ENCODE data around the gene TMEFF1. TPM values are rescaled to one million over a fixed set of nuclear protein-coding genes. Genes with fewer than 3 reads are reported as not detected.
"Not testable (repeated sequence)": the region's sequence is repeated elsewhere in the genome, so short reads cannot be mapped to it uniquely, and the experiment has no call there.

Gene TMEFF1
- total RNA-seq, 2 donors from 2014 or later, result not detected

DNA sequence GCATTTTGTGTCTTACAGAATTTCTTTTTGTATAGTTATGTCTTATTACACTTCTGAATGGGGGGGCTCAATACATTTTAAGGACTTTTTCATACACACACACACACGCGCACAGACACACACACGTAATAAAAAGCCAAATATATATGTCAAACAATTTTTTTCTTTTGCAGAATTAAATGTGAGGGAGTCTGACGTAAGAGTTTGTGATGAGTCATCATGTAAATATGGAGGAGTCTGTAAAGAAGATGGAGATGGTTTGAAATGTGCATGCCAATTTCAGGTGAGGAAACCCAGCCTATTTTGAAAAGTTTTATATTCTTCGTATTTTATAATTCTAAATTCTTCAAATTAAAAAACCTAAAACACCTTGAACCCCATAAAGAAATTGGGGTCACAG is 25.6 kb downstream of the TMEFF1 start:
- WGBS, 2 donors, result 90 to 91% methylated on average over 5 of the region's 5 CpGs
- TF ChIP-seq, protein P1, sequence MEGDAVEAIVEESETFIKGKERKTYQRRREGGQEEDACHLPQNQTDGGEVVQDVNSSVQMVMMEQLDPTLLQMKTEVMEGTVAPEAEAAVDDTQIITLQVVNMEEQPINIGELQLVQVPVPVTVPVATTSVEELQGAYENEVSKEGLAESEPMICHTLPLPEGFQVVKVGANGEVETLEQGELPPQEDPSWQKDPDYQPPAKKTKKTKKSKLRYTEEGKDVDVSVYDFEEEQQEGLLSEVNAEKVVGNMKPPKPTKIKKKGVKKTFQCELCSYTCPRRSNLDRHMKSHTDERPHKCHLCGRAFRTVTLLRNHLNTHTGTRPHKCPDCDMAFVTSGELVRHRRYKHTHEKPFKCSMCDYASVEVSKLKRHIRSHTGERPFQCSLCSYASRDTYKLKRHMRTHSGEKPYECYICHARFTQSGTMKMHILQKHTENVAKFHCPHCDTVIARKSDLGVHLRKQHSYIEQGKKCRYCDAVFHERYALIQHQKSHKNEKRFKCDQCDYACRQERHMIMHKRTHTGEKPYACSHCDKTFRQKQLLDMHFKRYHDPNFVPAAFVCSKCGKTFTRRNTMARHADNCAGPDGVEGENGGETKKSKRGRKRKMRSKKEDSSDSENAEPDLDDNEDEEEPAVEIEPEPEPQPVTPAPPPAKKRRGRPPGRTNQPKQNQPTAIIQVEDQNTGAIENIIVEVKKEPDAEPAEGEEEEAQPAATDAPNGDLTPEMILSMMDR (IDR thresholded peaks at IDR 0.05), result no peak
- no peak for TF ChIP-seq POLR2A (IDR thresholded peaks at IDR 0.05)
- intact Hi-C loops (cut with DNase I), result no loop called here
- H3K4me3 ChIP-seq, result no peak overlapping the region
- ATAC-seq (no peak), DNase-seq (no peak)
- no peaks in the 10 kb centered on the region for H3K27me3 ChIP-seq
- H3K36me3 ChIP-seq (replicated peaks in 1 of 2; ENCODE audit: insufficient read depth in 1 of 2, low read depth in 2 of 2), result no peaks in the 10 kb centered on the region
- no peak overlapping the region for H3K27ac ChIP-seq
- no peaks in the 10 kb centered on the region for H3K4me1 ChIP-seq
- no peaks in the 10 kb centered on the region for H3K9me3 ChIP-seq

DNA sequence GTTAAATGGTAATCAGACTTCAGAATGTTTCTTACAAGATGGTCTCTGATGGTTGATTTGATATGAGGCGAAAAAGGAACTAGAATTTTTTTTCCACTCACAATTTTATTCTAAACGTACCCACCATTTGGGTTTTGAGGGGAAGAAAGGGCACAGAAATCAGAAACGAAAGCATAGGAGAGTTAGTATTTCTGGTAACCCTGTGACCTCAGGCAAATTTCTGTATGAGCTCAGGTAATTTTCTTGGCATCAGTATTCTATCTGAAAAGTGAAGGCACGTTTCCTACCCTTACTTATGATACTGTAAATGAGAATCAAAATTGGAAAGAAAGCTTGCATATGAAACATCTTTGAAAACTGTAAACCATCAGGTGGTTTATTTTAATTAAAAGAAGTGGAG is 26.5 kb downstream of the TMEFF1 start:
- Histone ChIP-seq H3K36me3 (replicated peaks in 1 of 2; ENCODE audit: insufficient read depth in 1 of 2, low read depth in 2 of 2) (no peaks in the 10 kb centered on the region), H3K4me3 (no peak overlapping the region), H3K9me3 (no peaks in the 10 kb centered on the region), H3K4me1 (no peaks in the 10 kb centered on the region), H3K27ac (no peak overlapping the region), H3K27me3 (no peaks in the 10 kb centered on the region)
- no peak for TF ChIP-seq POLR2A (IDR thresholded peaks at IDR 0.05)
- TF ChIP-seq, protein P1 (IDR thresholded peaks at IDR 0.05), result no peak
- intact Hi-C loops (cut with DNase I), result no loop called here
- WGBS, 2 donors, result 64 to 70% methylated on average over 4 of the region's 4 CpGs
- no peak for DNase-seq
- no peak for ATAC-seq

DNA sequence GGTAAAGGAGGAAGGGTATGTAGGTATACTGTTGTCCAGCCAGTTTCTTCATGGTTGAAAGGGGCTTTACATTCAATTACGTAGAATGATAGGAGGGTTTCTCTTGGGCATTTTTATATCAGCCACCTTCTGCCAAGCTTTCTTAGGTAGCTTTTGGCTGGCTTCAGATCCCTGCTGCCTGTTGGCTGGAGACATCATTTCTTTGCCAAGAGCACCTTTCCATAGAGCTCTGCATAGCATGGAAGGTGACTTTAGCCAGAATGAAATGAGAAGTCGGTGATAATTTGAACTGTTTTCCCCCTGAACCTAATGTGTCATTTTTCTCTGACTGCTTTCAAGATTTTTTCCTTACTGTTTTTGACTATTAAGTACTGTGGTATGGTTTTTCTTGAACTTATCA is 26.9 kb downstream of the TMEFF1 start:
- TF ChIP-seq POLR2A (IDR thresholded peaks at IDR 0.05), result no peak
- TF ChIP-seq, protein P1 (IDR thresholded peaks at IDR 0.05), result no peak
- H3K4me1 ChIP-seq, result no peaks in the 10 kb centered on the region
- no peak overlapping the region for H3K4me3 ChIP-seq
- no peaks in the 10 kb centered on the region for H3K9me3 ChIP-seq
- no peak overlapping the region for H3K27ac ChIP-seq
- ATAC-seq (no peak), DNase-seq (no peak)
- 81 to 83% methylated on average over 2 of the region's 2 CpGs for WGBS, 2 donors
- intact Hi-C loops (cut with DNase I), result no loop called here
- H3K36me3 ChIP-seq (replicated peaks in 1 of 2; ENCODE audit: insufficient read depth in 1 of 2, low read depth in 2 of 2), result no peaks in the 10 kb centered on the region
- H3K27me3 ChIP-seq, result no peaks in the 10 kb centered on the region

DNA sequence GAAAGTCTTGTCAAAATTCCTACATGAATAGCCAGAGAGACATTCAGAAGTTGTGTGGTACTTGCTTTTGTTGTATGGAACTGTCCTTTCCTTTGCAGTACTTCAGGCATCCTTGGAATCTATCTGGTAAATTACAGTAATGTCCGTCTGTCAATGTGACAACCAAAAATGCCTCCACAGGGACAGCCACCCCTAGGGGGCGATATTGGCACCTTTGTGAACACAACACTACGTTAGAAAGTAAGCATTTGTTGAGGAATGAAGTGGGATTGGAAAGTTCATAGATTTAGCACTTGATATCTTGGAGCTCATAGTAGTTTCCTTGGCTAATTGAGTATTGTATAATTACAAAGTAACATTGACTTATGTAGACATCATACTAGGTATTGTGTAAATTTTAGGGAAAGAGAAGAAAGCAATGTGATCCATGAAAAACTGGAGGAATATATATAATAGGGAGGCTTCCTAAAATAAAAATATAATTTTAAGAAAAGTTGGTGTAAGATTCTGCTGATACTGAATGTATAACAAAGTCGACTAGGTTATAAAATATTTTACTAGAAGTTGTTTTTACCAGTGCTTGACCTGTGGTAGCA is 32.7 kb downstream of the TMEFF1 start:
- Histone ChIP-seq H3K4me1 (no peaks in the 10 kb centered on the region), H3K27me3 (no peaks in the 10 kb centered on the region), H3K27ac (no peak overlapping the region), H3K4me3 (no peak overlapping the region), H3K9me3 (no peaks in the 10 kb centered on the region), H3K36me3 (replicated peaks in 1 of 2; ENCODE audit: insufficient read depth in 1 of 2, low read depth in 2 of 2) (no peaks in the 10 kb centered on the region)
- WGBS, 2 donors, result 37 to 39% methylated on average over 4 of the region's 4 CpGs
- TF ChIP-seq, protein P1 (IDR thresholded peaks at IDR 0.05), result peak; percentile 19 to 45 (median 28)
- no peak for TF ChIP-seq POLR2A (IDR thresholded peaks at IDR 0.05)
- intact Hi-C loops (cut with DNase I), result no loop called here
- peak; percentile 30 to 75 (median 50) for DNase-seq
- ATAC-seq, result no peak

DNA sequence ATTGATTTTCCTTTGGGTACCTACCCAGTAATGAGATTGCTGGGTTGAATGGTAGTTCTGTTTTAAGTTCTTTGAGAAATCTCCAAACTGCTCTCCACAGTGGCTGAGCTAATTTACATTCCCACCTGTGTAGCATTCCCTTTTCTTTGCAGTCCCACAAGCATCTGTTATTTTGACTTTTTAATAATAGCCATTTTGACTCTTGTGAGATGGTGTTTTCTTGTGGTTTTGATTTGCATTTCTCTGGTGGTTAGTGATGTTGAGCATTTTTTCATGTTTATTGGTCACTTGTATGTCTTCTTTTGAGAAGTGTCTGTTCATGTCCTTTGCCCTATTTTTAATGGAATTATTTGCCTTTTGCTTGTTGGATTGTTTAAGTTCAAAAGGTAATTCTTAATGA is 34.4 kb downstream of the TMEFF1 start:
- intact Hi-C loops (cut with DNase I); ATAC-seq; H3K4me3 ChIP-seq; H3K9me3 ChIP-seq; DNase-seq; H3K4me1 ChIP-seq; H3K27me3 ChIP-seq; H3K27ac ChIP-seq; H3K36me3 ChIP-seq (replicated peaks in 1 of 2; ENCODE audit: insufficient read depth in 1 of 2, low read depth in 2 of 2): not testable (repeated sequence)

Data from body of pancreas (tissue), 4 donors.